ENCODE results near the gene ULK2. TPM values are rescaled to one million over a fixed set of nuclear protein-coding genes. Genes with fewer than 3 reads are reported as not detected.

ULK2 gene
- total RNA-seq, 4 donors from 2014 or later: 9.0 to 28.5 (median 12.9) TPM

DNA sequence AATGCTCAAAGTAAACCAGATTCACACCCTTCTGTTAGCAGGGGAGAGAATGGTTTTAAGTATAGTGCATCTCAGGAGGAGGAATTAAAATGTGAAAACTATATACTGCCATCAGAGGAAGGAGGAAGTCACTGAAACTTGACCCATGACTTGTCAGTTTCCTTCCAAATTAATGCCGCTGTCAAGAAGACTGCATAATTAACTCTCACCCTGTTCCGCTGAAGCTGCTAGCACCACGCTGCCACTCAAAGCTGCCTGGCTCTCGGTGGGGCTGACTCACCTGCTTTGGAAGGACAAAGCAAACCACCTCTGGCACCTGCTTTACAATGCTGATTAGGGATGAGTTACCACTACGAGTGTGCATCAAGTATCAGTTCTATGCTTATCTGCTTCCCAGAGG lies 37.8 kb upstream of the ULK2 start:
- Histone ChIP-seq H3K4me1 (peaks cover 0 to 10% (median 0%) of the 10 kb centered on the region in 4 donors), H3K27me3 (no peaks in the 10 kb centered on the region), H3K9me3 (no peaks in the 10 kb centered on the region), H3K4me3 (no peak overlapping the region), H3K27ac (no peak overlapping the region), H3K36me3 (peaks cover 0 to 43% (median 17%) of the 10 kb centered on the region in 4 donors)
- intact Hi-C loops (cut with DNase I; ENCODE audit: low total_unique reads): no loop called here
- WGBS, 2 donors (ENCODE audit: low coverage in 1 of 2): 71 to 94% methylated on average over 2 to 5 of the region's 5 CpGs
- in situ Hi-C loops (cut with MboI; ENCODE audit: low pct_ligation_motif_present in 1 of 4, low pct_unique_long_range_greater_than_20kb in 1 of 4, low sequenced_read_pairs in 3 of 4): no loop called here
- DNase-seq: no peak
- TF ChIP-seq, protein P1, sequence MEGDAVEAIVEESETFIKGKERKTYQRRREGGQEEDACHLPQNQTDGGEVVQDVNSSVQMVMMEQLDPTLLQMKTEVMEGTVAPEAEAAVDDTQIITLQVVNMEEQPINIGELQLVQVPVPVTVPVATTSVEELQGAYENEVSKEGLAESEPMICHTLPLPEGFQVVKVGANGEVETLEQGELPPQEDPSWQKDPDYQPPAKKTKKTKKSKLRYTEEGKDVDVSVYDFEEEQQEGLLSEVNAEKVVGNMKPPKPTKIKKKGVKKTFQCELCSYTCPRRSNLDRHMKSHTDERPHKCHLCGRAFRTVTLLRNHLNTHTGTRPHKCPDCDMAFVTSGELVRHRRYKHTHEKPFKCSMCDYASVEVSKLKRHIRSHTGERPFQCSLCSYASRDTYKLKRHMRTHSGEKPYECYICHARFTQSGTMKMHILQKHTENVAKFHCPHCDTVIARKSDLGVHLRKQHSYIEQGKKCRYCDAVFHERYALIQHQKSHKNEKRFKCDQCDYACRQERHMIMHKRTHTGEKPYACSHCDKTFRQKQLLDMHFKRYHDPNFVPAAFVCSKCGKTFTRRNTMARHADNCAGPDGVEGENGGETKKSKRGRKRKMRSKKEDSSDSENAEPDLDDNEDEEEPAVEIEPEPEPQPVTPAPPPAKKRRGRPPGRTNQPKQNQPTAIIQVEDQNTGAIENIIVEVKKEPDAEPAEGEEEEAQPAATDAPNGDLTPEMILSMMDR (IDR thresholded peaks at IDR 0.05): no peak

DNA sequence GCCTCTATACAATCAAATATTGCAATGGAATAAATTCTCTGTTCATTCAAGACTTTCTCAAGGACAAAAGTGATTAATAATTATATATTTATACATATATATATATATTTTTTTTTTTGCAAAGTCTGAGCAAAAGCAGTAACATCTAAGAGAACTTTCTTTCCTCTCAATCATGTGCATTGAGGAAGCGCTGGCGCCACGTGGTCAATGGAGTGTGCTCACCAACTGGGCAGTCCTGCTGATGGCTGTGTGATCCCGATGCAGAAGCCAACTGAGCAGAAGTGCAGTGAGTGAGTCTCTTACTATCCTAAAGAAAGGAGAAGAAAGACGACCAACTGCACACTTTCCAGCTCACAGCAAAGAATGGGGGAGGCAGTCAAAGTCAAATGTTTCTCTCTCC lies 37.2 kb upstream of the ULK2 start:
- 90 to 92% methylated on average over 5 of the region's 5 CpGs for WGBS, 2 donors (ENCODE audit: low coverage in 1 of 2)
- H3K36me3 ChIP-seq: peaks cover 0 to 41% (median 16%) of the 10 kb centered on the region in 4 donors
- DNase-seq: peak; percentile 24
- no peak overlapping the region for H3K4me3 ChIP-seq
- in situ Hi-C loops (cut with MboI; ENCODE audit: low pct_ligation_motif_present in 1 of 4, low pct_unique_long_range_greater_than_20kb in 1 of 4, low sequenced_read_pairs in 3 of 4) (no loop called here), intact Hi-C loops (cut with DNase I; ENCODE audit: low total_unique reads) (no loop called here)
- TF ChIP-seq, protein P1 (IDR thresholded peaks at IDR 0.05): no peak
- TF ChIP-seq POLR2A (IDR thresholded peaks at IDR 0.05): no peak
- TF ChIP-seq EP300 (IDR thresholded peaks at IDR 0.05; ENCODE audit: low read depth): no peak
- TF ChIP-seq POLR2AphosphoS5 (IDR thresholded peaks at IDR 0.05): no peak
- H3K9me3 ChIP-seq: no peaks in the 10 kb centered on the region
- H3K4me1 ChIP-seq: peaks cover 0 to 10% (median 0%) of the 10 kb centered on the region in 4 donors
- no peak overlapping the region for H3K27ac ChIP-seq
- no peaks in the 10 kb centered on the region for H3K27me3 ChIP-seq

DNA sequence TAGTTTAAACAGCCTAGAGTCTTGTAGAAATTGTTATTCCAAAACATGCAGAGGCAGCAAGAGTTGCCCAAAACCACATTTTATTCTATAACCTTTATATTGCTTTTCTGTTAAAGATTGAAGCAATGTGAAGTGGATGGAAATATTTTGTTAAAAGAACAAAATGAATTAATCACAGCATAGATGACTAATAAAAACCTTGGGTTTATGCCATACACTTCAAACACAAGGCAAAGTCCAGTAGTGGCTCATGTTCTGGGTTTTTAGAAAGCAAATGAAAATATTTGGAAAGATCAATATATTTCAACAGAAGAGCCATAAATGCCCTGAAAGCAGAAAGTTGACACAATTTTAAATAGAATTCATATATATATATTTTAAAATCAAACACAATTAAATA lies 36.7 kb upstream of the ULK2 start:
- peaks cover 0 to 41% (median 14%) of the 10 kb centered on the region in 4 donors for H3K36me3 ChIP-seq
- H3K4me1 ChIP-seq: peaks cover 0 to 10% (median 0%) of the 10 kb centered on the region in 4 donors
- intact Hi-C loops (cut with DNase I; ENCODE audit: low total_unique reads): no loop called here
- no peak overlapping the region for H3K4me3 ChIP-seq
- H3K27ac ChIP-seq: no peak overlapping the region
- in situ Hi-C loops (cut with MboI; ENCODE audit: low pct_ligation_motif_present in 1 of 4, low pct_unique_long_range_greater_than_20kb in 1 of 4, low sequenced_read_pairs in 3 of 4): no loop called here
- no peak for DNase-seq
- TF ChIP-seq POLR2A (IDR thresholded peaks at IDR 0.05): no peak
- no peak for TF ChIP-seq EP300 (IDR thresholded peaks at IDR 0.05; ENCODE audit: low read depth)
- H3K27me3 ChIP-seq: no peaks in the 10 kb centered on the region
- no peaks in the 10 kb centered on the region for H3K9me3 ChIP-seq

DNA sequence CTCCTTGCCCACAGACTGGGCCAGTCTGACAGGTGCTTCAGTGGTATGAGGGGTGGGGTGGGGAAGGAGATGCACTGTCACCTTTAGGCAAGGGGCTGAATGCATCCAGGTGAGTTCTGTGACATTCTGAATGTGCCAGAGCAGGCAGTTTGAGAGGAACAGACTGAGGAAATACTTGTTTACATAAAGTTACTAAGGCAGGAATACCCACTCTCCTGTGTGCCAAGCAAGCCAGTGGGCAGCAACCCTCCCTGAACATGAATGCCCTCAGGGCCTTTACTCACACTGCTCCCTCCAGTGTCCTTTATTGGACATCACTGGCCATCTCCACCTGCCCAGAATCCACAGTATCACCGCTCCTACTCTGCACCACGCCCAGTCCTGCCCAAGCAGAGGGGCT lies 33.1 kb upstream of the ULK2 start:
- H3K27ac ChIP-seq: no peak overlapping the region
- TF ChIP-seq, protein P1 (IDR thresholded peaks at IDR 0.05): no peak
- TF ChIP-seq POLR2A (IDR thresholded peaks at IDR 0.05) (no peak), POLR2AphosphoS5 (IDR thresholded peaks at IDR 0.05) (no peak), EP300 (IDR thresholded peaks at IDR 0.05; ENCODE audit: low read depth) (no peak)
- H3K36me3 ChIP-seq: peaks cover 0 to 19% (median 6%) of the 10 kb centered on the region in 4 donors
- in situ Hi-C loops (cut with MboI; ENCODE audit: low pct_ligation_motif_present in 1 of 4, low pct_unique_long_range_greater_than_20kb in 1 of 4, low sequenced_read_pairs in 3 of 4) (no loop called here), intact Hi-C loops (cut with DNase I; ENCODE audit: low total_unique reads) (no loop called here)
- H3K27me3 ChIP-seq: no peaks in the 10 kb centered on the region
- H3K4me3 ChIP-seq: no peak overlapping the region
- no peaks in the 10 kb centered on the region for H3K9me3 ChIP-seq
- H3K4me1 ChIP-seq: peaks cover 0 to 25% (median 8%) of the 10 kb centered on the region in 4 donors
- DNase-seq: no peak
- 96% methylated on average over 2 of the region's 2 CpGs; no CpG with 5 or more reads in 1 of the 2 donors for WGBS, 2 donors (ENCODE audit: low coverage in 1 of 2)

DNA sequence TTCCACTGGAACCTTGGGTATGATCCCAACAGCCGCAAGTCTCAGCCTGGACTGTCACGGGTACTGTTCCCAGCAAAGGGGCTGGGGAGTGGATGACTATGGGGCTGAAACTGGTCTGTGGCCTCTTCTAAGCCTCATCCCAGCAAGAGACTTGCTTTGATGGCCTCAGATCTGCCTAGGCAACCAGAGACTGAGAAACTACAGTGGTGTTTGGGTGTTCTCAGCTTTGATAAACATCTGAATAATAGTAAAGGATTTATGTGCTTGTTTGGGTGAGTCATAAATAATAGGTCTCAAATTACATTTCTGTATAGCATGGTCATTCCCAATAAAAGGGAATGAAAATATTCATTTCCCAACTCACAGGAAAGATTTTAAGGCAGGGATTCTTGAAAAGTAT lies 30.2 kb upstream of the ULK2 start:
- intact Hi-C loops (cut with DNase I; ENCODE audit: low total_unique reads) (no loop called here), in situ Hi-C loops (cut with MboI; ENCODE audit: low pct_ligation_motif_present in 1 of 4, low pct_unique_long_range_greater_than_20kb in 1 of 4, low sequenced_read_pairs in 3 of 4) (no loop called here)
- H3K27ac ChIP-seq: peak overlapping the region in 2 of 4 donors; percentile 6 to 38
- WGBS, 2 donors (ENCODE audit: low coverage in 1 of 2): 67 to 72% methylated on average over 1 to 2 of the region's 2 CpGs
- H3K9me3 ChIP-seq: no peaks in the 10 kb centered on the region
- H3K4me3 ChIP-seq: no peak overlapping the region
- DNase-seq: no peak
- peaks cover 0 to 15% (median 8%) of the 10 kb centered on the region in 4 donors for H3K4me1 ChIP-seq
- no peaks in the 10 kb centered on the region for H3K27me3 ChIP-seq
- TF ChIP-seq EP300 (IDR thresholded peaks at IDR 0.05; ENCODE audit: low read depth): no peak
- no peak for TF ChIP-seq POLR2AphosphoS5 (IDR thresholded peaks at IDR 0.05)
- no peak for TF ChIP-seq POLR2A (IDR thresholded peaks at IDR 0.05)
- TF ChIP-seq, protein P1 (IDR thresholded peaks at IDR 0.05): no peak
- H3K36me3 ChIP-seq: peaks cover 0 to 5% (median 0%) of the 10 kb centered on the region in 4 donors
